Pancreas (tissue), 10 donors: ENCODE measurements around the gene ZNF783. TPM values are rescaled to one million over a fixed set of nuclear protein-coding genes. Genes with fewer than 3 reads are reported as not detected.
A peak's percentile ranks its signal among the peaks of the same experiment; 100 is the strongest.

ENCODE experiments used
- ATAC-seq, 4 donors: fragments of 200-7000 bp; cut with Tn5 transposase; one replicate each; pipeline versions ENCODE4 v1.8.0 to v1.9.1; 2020; ENCODE audit warnings: mild to moderate bottlenecking in 4 of 4, moderate library complexity in 4 of 4
- DNase-seq, 6 donors: peaks; one replicate each; pipeline ENCODE4 v3.0.0-alpha.2; 2020
- FAIRE-seq: peaks from 2 replicates; lab custom pipeline; 2012; peaks lifted over from hg19 to GRCh38; lab: Jason Lieb, UNC
- H3K27ac ChIP-seq, 4 donors: fragments of 200-600 bp; sonication (generic); 1 replicate in 3 of 4; 2 replicates in 1 of 4; pipeline versions ENCODE4 v1.5.0 to v1.8.0; 2020
- H3K27me3 ChIP-seq, 4 donors: fragments of 200-600 bp; one replicate each; pipeline ENCODE4 v1.8.0; 2021
- H3K36me3 ChIP-seq, 3 donors: fragments of 200-600 bp; sonication (generic) in 1 of 3; one replicate each; pipeline versions ENCODE4 v1.5.0 to v1.8.0; 2020 to 2021
- H3K4me1 ChIP-seq, 3 donors: fragments of 200-600 bp; one replicate each; pipeline ENCODE4 v1.8.0; 2021
- H3K4me3 ChIP-seq, 4 donors: fragments of 200-600 bp; sonication (generic) in 2 of 4; one replicate each; pipeline versions ENCODE4 v1.5.0 to v1.8.0; 2020 to 2021
- H3K9me3 ChIP-seq, 4 donors: fragments of 200-600 bp; one replicate each; pipeline ENCODE4 v1.8.0; 2021
- WGBS, 2 donors: extraction: QIAGEN DNeasy Blood & Tissue Kit; methylation state at CpG; one replicate each; pipeline ENCODE4 v1.1.7; 2013; 5-methylcytosine and 5-hydroxymethylcytosine counted together
- intact Hi-C, 3 donors: fragments of 100-400 bp; cut with DNase I; formaldehyde crosslinking; loops; one replicate each; pipeline versions ENCODE4 v1.11.1 to v1.14.2; 2022
- polyA plus RNA-seq, 2 donors: library from polyadenylated mRNA; stranded (reverse); fragments of 200-250 nt; gene quantifications; one replicate each; pipeline ENCODE4 v1.2.3, GENCODE V29; 2013
- total RNA-seq, 6 donors: library from RNA; stranded (reverse); fragmentation: NEBNext Ultra II Directional in 4 of 6; extraction: Animal tissue kit (Norgen Biotek cat#: 25700) in 4 of 6; gene quantifications; one replicate each; pipeline versions ENCODE4 v1.2.1 to v1.2.4, GENCODE V29; 2021 to 2023
- TF ChIP-seq, protein P1 (sequence below), 4 donors: fragments of 200-600 bp; sonication (generic) in 3 of 4; IDR thresholded peaks; one replicate each; pipeline versions ENCODE4 v1.5.0 to v1.8.0; 2021; ENCODE audit warnings: antibody characterized with exemption in 4 of 4
- donor health status: healthy with polysubstance abuse.
- donor health status: DM: no; HTN: no; CAD: no; lungs with moderate emphysema.
- donor health status: DM: no; HTN: no; CAD: no.
- donor health status: control.
- donor health status: control.
- donor health status: Bipolar disorder and iron deficiency.
- donor health status: DM: yes; HTN: yes; CAD: no.
- donor health status: DM: no; HTN: no; CAD: no.
- donor health status: DM: no; HTN: no; CAD: no.
- donor health status: DM: yes; HTN: yes; CAD: no.

The ZNF783 gene
- total and polyA plus RNA-seq, 8 donors, result 4.7 to 11.2 (median 6.1) TPM

DNA sequence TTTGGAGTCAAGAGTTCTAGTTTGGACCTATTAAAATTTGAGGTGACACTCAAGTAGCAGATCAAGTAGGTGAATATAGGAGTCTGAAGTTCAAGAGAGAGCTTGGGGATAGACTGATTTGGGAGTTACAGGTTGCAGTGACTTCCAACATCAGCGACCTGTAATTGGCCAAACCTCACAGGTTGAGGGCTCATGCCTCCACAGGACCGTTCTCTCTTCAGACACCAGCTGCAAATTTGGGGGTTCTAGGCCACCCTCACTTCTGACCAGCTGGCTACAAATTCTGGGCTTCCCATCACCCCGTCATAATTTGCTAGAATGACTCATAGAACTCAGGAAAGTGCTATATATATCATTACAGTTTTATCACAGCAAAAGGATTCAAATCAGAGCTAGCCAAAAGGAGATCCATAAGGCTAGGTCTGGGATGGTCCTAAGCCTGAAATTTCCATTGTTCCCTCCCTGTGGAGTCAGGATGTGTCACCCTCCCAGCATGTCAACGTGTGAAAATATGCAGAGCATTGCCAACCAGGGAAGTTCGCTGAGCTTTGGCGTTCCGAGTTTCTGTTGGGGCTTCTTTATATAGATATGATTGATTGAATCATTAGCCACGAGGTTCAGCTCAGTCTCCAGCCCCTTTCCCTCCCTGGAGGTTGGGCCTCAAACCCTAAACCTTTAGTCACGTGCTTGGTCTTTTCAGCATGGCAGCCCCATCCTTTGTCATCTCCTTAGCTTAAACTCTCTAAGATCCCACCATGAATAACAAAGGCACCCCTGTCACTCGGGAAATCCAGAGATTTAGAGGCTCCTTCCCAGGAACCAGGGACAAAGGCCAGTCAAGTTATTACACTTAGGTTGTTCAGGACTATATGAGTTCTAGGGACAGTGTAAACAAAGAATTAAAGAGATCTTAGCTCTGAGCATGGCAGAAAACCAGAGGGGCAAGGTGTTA, 43.3 kb upstream of the ZNF783 start:
- FAIRE-seq, result no peak
- ATAC-seq, result no peak
- H3K36me3 ChIP-seq, result peaks cover 0 to 32% (median 22%) of the 10 kb centered on the region in 3 donors

DNA sequence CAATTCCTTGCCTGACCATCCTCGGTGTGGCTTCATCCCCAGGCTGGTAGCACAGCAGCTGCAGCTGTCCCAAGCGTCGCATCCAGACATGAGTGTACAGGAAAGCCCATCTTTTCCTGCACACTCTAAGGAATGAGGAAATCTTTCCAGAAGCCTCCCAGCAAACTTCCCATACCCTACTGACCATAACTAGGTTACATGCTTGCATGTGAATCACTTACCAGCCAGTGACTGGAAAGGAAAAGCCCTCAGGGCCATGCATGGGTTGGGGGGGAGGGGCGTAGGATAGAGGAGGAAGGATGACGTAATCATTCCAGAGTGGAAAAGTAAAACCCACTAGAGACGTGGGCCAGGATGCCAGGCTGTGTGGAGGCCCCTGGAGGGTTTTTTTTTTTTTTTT, 41.5 kb upstream of the ZNF783 start:
- 83 to 86% methylated on average over 6 of the region's 6 CpGs for WGBS, 2 donors
- ATAC-seq (no peak), FAIRE-seq (no peak), DNase-seq (no peak)
- Histone ChIP-seq H3K36me3 (peaks cover 0 to 33% (median 13%) of the 10 kb centered on the region in 3 donors), H3K4me1 (no peaks in the 10 kb centered on the region), H3K9me3 (no peaks in the 10 kb centered on the region), H3K27ac (no peak overlapping the region), H3K4me3 (no peak overlapping the region), H3K27me3 (no peaks in the 10 kb centered on the region)
- intact Hi-C loops, result no loop called here
- TF ChIP-seq, protein P1, sequence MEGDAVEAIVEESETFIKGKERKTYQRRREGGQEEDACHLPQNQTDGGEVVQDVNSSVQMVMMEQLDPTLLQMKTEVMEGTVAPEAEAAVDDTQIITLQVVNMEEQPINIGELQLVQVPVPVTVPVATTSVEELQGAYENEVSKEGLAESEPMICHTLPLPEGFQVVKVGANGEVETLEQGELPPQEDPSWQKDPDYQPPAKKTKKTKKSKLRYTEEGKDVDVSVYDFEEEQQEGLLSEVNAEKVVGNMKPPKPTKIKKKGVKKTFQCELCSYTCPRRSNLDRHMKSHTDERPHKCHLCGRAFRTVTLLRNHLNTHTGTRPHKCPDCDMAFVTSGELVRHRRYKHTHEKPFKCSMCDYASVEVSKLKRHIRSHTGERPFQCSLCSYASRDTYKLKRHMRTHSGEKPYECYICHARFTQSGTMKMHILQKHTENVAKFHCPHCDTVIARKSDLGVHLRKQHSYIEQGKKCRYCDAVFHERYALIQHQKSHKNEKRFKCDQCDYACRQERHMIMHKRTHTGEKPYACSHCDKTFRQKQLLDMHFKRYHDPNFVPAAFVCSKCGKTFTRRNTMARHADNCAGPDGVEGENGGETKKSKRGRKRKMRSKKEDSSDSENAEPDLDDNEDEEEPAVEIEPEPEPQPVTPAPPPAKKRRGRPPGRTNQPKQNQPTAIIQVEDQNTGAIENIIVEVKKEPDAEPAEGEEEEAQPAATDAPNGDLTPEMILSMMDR (IDR thresholded peaks at IDR 0.05), result no peak

More for the DNA sequence above, 43.3 kb upstream of the ZNF783 start:
- no peak for DNase-seq
- TF ChIP-seq, protein P1 (IDR thresholded peaks at IDR 0.05), result no peak
- Histone ChIP-seq H3K27me3 (no peaks in the 10 kb centered on the region), H3K4me1 (no peaks in the 10 kb centered on the region), H3K4me3 (no peak overlapping the region), H3K9me3 (no peaks in the 10 kb centered on the region), H3K27ac (no peak overlapping the region)
- intact Hi-C loops, result no loop called here
- WGBS, 2 donors, result 83 to 85% methylated on average over 10 of the region's 10 CpGs

DNA sequence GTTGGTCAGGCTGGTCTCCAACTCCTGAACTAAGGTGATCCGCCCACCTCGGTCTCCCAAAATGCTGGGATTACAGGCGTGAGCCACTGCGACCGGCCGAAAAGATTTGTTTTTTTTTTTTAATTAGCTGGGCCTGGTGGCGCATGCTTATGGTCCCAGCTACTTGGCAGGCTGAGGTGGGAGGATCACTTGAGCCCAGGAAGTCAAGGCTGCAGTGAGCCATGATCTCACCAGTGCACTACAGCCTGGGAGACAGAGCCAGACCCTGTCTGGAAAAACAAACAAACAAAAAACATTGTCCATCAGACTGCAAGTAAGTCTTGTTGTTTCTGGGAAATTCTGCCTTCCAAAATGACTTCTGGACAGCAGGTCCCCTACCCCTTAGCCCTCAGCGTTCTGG, 38.8 kb upstream of the ZNF783 start:
- Histone ChIP-seq H3K36me3 (peaks cover 0 to 30% (median 3%) of the 10 kb centered on the region in 3 donors), H3K27ac (no peak overlapping the region), H3K9me3 (no peaks in the 10 kb centered on the region), H3K4me3 (no peak overlapping the region), H3K4me1 (no peaks in the 10 kb centered on the region), H3K27me3 (no peaks in the 10 kb centered on the region)
- ATAC-seq (no peak), FAIRE-seq (no peak), DNase-seq (no peak)
- intact Hi-C loops, result no loop called here
- TF ChIP-seq, protein P1 (IDR thresholded peaks at IDR 0.05), result no peak
- 95 to 98% methylated on average over 8 of the region's 8 CpGs for WGBS, 2 donors

DNA sequence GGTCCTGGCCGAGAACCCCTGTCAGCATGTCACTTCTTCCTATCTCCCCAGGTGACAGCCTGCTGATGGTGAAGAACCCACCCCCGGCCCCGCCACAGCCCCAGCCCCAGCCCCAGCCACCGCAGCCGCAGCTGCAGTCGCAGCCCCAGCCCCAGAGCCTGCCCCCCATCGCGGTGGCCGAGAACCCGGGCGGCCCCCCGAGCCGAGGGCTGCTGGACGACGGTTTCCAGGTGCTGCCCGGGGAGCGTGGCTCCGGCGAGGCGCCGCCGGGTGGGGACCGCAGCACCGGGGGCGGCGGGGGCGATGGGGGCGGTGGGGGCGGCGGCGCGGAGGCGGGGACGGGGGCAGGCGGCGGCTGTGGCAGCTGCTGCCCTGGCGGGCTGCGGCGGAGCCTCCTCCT, 38.2 kb upstream of the ZNF783 start:
- no peak for ATAC-seq
- H3K36me3 ChIP-seq, result peaks cover 0 to 30% (median 3%) of the 10 kb centered on the region in 3 donors
- intact Hi-C loops, result no loop called here

More for the DNA sequence above, 38.2 kb upstream of the ZNF783 start:
- TF ChIP-seq, protein P1 (IDR thresholded peaks at IDR 0.05), result no peak
- Histone ChIP-seq H3K9me3 (no peaks in the 10 kb centered on the region), H3K27me3 (no peaks in the 10 kb centered on the region), H3K4me1 (no peaks in the 10 kb centered on the region), H3K4me3 (no peak overlapping the region), H3K27ac (no peak overlapping the region)
- no peak for FAIRE-seq
- 97% methylated on average over 22 to 39 of the region's 39 CpGs for WGBS, 2 donors
- DNase-seq, result peak in 1 of 6 donors; percentile 39
